HG03159 (cell line): ENCODE results near the gene HSBP1.

Experiments used
- ATAC-seq: cut with Tn5 transposase; IDR thresholded peaks from one replicate; pipeline ENCODE4 v1.9.1; 2021; ENCODE audit warnings: mild to moderate bottlenecking, moderate library complexity; ENCODE audit not compliant: unreplicated experiment

Gene HSBP1

DNA sequence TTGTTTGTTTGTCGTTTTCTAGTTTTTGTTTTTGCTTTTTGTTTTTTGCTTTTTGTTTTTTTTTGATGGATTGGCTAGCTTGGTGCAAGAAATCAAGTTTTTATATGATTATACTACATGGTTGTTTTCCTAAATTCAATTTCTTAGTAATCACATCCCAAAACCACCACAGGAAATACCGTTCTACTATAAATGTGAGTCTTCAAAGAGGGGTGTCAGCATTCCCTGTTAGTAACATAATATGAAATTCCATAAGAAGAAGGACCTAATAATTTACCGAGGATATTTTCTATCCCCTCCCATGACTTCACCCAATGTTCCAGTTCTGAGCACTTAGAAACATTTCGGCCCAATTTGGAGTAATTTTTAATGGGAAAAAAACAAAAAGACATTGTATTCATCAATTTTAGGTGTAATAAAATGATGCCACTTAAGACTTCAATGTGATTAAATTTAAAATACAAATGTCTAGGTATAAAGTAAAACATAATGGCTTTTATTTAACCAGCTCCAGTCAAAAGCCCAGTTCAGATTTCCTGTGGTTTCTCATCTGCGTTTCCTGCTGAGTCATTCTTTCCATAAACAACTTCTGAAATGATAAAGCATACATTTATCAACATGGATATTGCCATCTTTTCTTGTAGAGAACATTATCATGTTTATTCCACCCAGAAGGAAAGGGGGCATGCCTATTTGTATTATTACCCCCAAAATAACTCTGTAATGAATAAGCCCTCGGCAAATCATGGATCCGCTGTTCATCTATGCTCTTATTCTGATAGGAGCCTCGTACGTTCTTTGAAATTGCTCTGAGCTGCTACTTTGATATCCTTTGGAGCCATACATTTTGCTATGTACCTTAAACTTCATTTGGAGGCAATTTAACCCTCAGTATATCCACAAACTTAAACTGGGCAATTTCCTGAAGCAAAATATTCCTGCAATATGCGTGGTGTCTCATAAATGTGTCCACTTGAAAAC is 28.1 kb downstream of the HSBP1 start:
- no peak for ATAC-seq

DNA sequence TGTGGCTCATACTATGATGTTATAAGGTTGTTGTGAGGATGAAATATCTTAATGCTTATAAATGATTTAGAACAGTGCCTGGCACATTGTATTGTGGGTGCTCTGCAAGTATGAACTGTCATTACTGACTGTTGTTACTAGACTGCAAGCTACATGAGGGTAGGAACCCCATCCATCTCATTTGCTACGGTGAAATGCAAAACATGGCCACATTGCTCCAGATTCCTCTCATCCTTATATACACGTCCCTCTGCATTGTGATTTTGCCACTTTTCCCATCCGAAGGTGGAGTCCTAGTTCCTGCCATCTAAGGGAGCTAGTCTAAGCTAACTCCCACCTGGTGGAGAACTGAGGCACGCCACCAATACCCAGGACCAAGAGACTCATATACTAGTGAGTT is 29.8 kb downstream of the HSBP1 start:
- no peak for ATAC-seq

DNA sequence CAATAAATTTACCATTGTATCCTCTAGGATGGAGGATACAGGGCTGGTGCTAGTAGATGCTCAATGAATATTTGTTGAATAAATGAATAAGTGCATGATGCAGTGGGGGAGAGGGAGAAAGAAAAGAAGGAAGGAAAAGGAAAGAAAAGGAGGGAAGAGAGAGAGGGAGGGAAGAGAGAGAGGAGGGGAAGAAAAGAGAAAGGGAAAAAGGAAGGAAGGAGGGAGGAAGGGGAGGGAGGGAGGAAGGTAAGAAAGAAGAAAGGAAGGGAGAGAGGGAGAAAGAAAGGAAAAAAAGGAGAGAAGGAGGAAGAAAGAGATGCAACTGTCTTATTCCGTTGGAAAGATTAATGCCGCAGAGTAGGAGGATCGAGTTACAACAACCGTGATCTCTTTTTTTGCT is 30.4 kb downstream of the HSBP1 start:
- no peak for ATAC-seq

DNA sequence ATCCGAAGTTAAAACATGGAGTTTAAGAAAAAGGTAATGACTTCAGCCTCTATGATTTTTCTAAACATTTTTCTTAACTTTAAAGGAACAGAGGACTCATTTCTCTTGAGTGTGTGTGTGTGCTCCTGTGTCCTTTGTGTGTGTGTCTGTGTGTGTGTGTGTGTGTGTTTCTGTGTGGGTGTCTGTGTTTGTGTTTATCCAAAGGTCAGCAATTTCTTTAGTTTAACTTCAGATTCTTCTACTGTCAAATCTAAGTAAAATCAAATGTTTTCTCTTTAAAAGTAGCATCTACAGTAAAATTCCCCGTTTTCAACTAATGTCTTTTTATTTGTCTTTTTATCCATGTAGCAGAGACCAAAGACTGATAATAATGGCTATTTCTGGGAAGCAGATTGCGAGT is 31.8 kb downstream of the HSBP1 start:
- no peak for ATAC-seq

- no peak for ATAC-seq
Observed at GRCh38 chr16:83840060-83840617, 32.4 kb downstream of the HSBP1 start.

GRCh38 chr16:83842291-83842690 is 34.5 kb downstream of the HSBP1 start:
- ATAC-seq, result no peak

DNA sequence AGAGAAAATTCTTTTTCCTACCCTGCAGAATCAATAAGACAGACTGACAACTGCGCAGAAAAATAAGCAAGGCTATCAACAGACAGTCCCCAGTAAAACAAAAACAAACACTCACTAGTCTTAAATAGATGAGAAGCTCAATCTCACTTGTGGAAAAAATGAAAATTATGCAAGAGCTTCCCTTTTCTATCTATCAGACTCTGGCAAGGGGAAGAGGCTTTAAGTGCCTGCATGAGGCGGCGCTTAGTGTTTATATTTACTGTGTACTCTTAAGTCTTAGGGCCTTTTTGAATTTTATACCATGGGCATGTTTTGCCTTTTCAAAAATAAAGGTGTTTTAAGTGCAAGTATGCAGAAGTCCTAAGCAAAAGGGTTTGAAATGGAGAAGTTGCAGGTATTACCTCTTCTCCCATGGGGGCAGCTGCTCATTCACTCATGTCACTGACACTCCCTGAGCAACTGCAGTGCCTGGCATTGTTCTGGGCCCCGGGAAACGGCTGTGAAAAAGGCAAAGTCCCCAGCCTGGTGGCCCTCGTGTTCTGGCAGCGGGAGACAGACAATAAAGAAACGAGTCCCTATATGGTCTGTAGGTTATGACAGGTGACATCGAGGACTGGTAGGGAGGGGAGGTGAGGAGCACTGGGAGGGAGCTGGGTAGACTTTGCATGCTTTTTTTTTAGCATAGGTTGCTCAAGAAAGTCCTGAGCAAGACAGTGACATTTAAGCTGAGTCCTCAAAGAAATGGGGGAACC is 35.2 kb downstream of the HSBP1 start:
- no peak for ATAC-seq

DNA sequence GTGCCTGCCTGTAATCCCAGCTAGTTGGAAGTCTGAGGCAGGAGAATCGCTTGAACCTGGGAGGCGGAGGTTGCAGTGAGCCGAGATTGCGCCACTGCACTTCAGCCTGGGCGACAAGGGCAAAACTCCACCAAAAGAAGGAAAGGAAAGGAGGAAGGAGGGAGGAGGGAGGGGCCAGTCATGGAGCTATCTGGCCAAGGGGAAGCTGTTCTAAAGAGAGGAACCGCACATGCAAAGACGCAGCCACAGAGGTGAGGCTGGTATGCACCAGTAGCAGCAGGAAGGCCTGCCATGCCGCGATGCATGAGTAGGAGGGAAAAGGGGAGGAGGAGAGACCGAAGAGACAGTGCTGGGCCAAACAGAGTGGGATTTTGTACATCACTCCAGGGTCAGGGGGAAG is 35.9 kb downstream of the HSBP1 start:
- ATAC-seq, result no peak

DNA sequence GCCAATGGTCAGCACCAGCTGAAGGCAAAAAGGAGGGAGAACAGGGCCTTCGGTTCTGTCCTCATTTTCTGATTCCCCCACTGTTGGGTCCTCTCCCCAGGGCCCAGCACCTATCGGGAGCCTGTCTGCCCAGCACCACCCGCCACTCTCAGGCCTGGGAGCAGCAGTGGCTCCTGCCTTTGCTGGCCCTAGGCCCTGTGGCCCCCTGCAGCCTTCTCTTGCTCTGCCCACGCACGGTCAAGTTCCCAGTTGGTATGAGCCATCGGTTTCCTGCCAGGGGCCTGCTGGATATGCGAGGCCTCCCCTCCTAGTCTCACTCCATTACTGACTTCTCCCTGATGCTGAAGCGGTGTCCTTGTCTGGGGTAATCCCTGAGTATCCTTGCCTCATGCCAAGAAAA is 37.5 kb downstream of the HSBP1 start:
- ATAC-seq, result no peak

DNA sequence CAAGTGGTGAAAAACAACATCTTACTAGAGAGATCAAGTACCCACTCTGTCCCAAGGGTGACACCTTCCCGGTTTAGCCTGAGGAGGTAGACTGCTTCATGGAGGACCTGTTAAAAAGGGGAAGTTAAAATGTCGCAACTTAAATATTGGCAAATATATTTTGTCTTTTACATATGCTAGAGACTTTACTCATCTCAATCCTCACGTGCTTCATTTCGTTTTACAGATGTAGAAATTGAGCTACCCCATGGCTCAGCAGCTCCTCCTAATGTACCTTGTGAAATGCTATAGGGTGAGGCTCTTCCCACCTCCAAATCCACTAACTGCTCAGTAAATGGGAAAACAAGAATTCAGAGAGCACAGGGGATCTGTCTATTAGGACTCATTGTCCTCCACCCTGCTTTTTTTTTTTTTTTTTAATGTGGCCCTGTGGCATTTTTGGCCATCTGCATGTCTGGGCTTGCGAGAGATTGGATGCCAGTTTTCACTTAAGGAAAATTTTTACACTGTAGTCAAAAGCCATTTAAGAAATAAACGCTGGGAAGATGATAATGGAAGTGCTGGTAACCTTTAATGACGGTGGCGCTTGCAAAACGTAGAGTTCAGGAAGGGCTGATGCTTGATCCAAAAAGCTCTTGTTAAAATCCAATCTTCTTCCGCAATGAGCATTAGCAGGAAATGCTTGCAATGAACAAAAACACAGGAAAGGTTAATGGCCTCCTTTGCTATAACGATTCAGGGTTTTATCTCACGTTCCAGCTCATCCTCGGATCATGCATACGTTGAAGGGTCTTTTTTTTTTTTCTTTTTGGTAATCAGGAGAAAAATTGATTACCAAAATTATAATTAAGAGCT is 39.8 kb downstream of the HSBP1 start:
- no peak for ATAC-seq

- no peak for ATAC-seq
Observed at GRCh38 chr16:83849421-83849820, 41.6 kb downstream of the HSBP1 start.

DNA sequence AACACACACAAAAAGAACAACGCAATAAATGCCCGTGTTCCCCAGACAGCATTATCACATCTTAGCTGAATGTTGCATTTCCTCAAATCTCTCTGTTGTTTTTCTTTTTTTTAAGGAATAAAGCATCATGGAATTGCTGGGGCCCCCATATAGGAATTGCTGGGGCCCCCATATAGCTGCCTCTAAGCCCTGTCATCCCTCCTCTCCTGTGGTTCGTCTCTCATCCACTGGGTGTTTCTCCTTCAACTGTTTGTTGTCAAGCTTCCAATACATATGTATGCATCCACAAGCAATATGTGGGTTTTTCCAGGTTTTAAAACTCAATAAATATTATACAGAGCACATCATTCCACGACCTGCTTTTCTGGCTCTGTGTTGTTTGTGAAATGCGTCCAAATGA is 43.2 kb downstream of the HSBP1 start:
- ATAC-seq, result no peak

- no peak for ATAC-seq
Observed at GRCh38 chr16:83851473-83851872, 43.7 kb downstream of the HSBP1 start.

DNA sequence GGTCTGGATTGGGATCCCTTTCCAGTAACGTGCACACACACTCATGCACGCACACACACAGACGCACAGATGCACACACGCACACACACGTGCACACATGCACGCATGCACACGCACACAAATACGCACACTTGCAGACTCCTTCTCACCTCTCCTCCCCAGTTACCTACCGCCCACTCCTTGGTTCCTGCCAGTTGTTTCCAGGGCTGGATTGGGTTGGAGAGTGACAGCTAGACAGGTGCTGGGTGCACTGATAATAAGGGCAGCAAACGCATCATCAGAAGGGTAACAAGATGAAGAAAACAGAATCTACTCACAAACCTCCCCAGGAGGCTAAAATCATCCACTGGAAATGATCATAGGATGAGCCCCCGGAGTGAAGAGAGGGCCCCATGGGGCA is 45.0 kb downstream of the HSBP1 start:
- ATAC-seq, result no peak

- ATAC-seq, result no peak
Observed at GRCh38 chr16:83853834-83854233, 46.1 kb downstream of the HSBP1 start.

DNA sequence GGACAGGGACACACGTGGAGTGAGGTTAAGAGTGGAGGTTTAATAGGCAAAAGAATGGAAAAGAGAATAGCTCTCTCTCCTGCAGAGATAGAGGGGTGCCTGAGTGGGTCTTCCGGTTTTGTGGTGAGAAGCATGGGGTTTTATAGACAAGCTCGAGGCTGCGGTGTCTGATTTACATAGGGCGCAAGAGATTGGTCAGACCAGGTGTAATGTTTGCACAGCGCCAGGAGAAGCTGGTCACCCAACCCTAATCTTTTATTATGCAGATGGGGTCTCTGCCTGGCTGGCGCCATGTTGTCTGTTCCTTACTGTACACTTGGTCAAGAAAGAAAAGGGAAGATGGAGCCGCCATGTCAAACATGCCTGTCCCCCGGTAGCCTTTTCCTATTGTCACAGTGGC is 46.6 kb downstream of the HSBP1 start:
- ATAC-seq, result no peak

DNA sequence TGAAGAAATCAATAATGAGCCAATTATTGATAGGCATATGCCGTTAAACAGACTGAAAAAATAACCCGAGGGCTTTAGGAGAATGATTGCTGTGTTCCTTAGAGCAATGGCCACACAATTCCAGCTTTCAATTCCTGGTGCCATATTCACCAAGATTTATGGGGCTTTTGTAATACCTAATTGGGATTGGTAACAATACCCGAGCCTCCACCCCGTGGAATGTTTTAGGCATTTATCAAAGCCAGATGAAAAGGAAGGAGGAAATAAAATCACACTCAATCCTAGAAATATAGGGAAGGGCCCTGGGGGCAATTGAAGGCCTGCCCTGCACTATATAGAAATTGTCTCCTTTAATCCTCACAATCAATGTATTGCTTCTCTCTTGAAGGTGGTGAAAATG is 49.0 kb downstream of the HSBP1 start:
- no peak for ATAC-seq

DNA sequence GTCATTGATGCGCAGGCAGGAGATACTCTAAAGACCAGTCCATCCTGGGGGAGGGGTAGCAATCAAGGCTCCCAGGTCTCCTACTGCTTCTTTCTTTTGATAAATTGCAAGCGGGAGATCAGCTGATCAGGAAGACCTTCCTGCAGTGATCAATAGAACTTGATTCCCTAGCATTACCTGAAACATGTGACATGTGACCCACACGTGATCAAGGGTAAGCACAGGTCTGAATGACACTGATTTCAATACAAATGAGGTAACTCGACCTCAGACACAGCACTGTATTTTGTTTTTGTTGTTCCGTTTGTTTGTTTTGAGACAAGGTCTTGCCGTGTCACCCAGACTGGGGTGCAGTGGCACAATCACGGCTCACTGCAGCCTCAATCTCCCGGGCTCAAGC is 51.5 kb downstream of the HSBP1 start:
- no peak for ATAC-seq

GRCh38 chr16:83862661-83863060 is 54.9 kb downstream of the HSBP1 start:
- ATAC-seq, result no peak

GRCh38 chr16:83863682-83864081 is 55.9 kb downstream of the HSBP1 start:
- no peak for ATAC-seq
